Naive B cell (primary cell): Measurements from ENCODE around the gene ATP13A2. TPM values are rescaled to one million over a fixed set of nuclear protein-coding genes. Genes with fewer than 3 reads are reported as not detected.

Source experiments
- ATAC-seq, 2 donors: fragments of 150-1000 bp; cut with Tn5 transposase; 2 replicates each; pipeline ENCODE4 v1.10.0; 2021; ENCODE audit warnings: low read depth in 2 of 2, mild to moderate bottlenecking in 2 of 2, moderate library complexity in 2 of 2
- DNase-seq: peaks from one replicate; pipeline ENCODE4 v3.0.0; 2022
- H3K27ac Mint-ChIP-seq, 6 donors: one replicate each; pipeline ENCODE4 v1.8.0; 2020 to 2022; ENCODE audit warnings: mild to moderate bottlenecking in 6 of 6, mixed read lengths in 6 of 6, moderate library complexity in 5 of 6, inconsistent platforms in 2 of 6
- H3K27me3 Mint-ChIP-seq, 3 donors: one replicate each; pipeline ENCODE4 v1.8.0; 2021 to 2022; ENCODE audit warnings: mixed read lengths in 3 of 3, mild to moderate bottlenecking in 1 of 3
- H3K36me3 Mint-ChIP-seq, 2 donors: one replicate each; pipeline ENCODE4 v1.8.0; 2020 to 2022; ENCODE audit warnings: mixed read lengths in 2 of 2, inconsistent platforms in 1 of 2, mild to moderate bottlenecking in 1 of 2
- H3K4me1 Mint-ChIP-seq, 3 donors: one replicate each; pipeline ENCODE4 v1.8.0; 2020 to 2022; ENCODE audit warnings: mixed read lengths in 3 of 3, inconsistent platforms in 1 of 3, mild to moderate bottlenecking in 1 of 3, moderate library complexity in 1 of 3
- H3K4me3 Mint-ChIP-seq, 8 donors: one replicate each; pipeline ENCODE4 v1.8.0; 2020 to 2022; ENCODE audit warnings: mild to moderate bottlenecking in 8 of 8, mixed read lengths in 8 of 8, moderate library complexity in 8 of 8, inconsistent platforms in 2 of 8
- H3K9me3 Mint-ChIP-seq, 7 donors: one replicate each; pipeline ENCODE4 v1.8.0; 2020 to 2022; ENCODE audit warnings: mixed read lengths in 7 of 7, mild to moderate bottlenecking in 5 of 7, inconsistent platforms in 2 of 7, moderate library complexity in 1 of 7
- polyA plus RNA-seq, 6 donors: library from polyadenylated mRNA; unstranded; fragments of 300-500 nt; fragmentation: Illumina TruSeq; gene quantifications; one replicate each; pipeline ENCODE4 v1.2.3, GENCODE V29; 2021; ENCODE audit warnings: low read depth in 6 of 6

The ATP13A2 gene
- polyA plus RNA-seq, 6 donors from 2014 or later: 6.3 to 39.6 (median 22.3) TPM

DNA sequence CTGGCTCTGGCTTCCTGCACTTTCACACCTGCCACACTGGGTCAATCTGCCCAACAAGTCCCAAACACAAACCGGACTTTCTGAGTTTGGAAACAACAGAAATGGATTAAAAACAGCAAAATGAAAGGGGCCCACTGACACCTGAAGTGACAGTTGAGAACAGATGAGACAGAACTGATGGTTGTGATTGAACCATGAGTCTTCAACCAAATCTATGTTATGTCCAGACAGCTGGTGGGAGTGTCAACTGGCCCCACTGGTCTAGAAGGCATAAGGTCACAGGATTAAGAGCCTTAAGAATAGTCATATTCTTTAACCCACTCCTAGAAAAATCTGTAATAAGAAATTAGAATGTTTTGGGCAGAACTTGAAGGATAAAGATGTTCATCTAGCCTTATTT, 13.0 kb upstream of the ATP13A2 start:
- Mint-ChIP-seq H3K36me3 (peaks cover 14 to 24% of the 10 kb centered on the region in 2 donors), H3K9me3 (no peaks in the 10 kb centered on the region), H3K4me1 (peaks cover 0 to 7% (median 0%) of the 10 kb centered on the region in 3 donors), H3K4me3 (no peak overlapping the region), H3K27me3 (no peaks in the 10 kb centered on the region), H3K27ac (peak overlapping the region in 1 of 6 donors; percentile 47)
- DNase-seq (no peak), ATAC-seq (no peak)

- H3K36me3 Mint-ChIP-seq: peaks cover 12 to 24% of the 10 kb centered on the region in 2 donors
Observed at GRCh38 chr1:17023573-17023972, 11.8 kb upstream of the ATP13A2 start.

DNA sequence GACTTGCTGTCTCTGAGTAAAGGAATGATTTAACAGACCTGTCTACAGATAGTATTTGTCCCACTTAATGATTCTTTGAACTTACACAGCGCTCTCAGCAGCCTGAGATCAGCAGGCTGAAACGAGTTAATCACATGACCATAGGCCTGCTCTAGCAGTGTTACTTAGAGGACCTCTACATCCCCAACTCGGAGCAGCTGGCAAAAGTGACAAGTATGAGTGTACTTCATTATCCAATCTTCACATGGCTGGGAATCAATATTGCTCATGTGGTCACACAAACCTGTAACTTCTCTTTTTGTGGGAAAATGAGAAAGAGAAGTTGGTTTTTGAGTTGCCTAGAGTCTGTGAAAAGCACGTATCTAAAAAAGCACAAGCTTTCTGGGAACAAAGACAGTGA, 11.4 kb upstream of the ATP13A2 start:
- Mint-ChIP-seq H3K9me3 (no peaks in the 10 kb centered on the region), H3K27me3 (no peaks in the 10 kb centered on the region), H3K4me3 (no peak overlapping the region), H3K4me1 (peaks cover 10 to 16% (median 11%) of the 10 kb centered on the region in 3 donors), H3K27ac (no peak overlapping the region), H3K36me3 (peaks cover 7 to 19% of the 10 kb centered on the region in 2 donors)
- ATAC-seq: no peak
- DNase-seq: no peak

More at GRCh38 chr1:17023573-17023972, 11.8 kb upstream of the ATP13A2 start:
- H3K9me3 Mint-ChIP-seq: no peaks in the 10 kb centered on the region
- peaks cover 10 to 16% (median 11%) of the 10 kb centered on the region in 3 donors for H3K4me1 Mint-ChIP-seq
- no peaks in the 10 kb centered on the region for H3K27me3 Mint-ChIP-seq
- H3K4me3 Mint-ChIP-seq: peak overlapping the region in 1 of 8 donors; percentile 44
- ATAC-seq (no peak), DNase-seq (no peak)
- peak overlapping the region in 3 of 6 donors; percentile 33 to 67 (median 47) for H3K27ac Mint-ChIP-seq

GRCh38 chr1:17021896-17022295, 10.2 kb upstream of the ATP13A2 start:
- Mint-ChIP-seq H3K9me3 (no peaks in the 10 kb centered on the region), H3K27me3 (no peaks in the 10 kb centered on the region), H3K36me3 (peaks cover 0 to 9% of the 10 kb centered on the region in 2 donors), H3K4me1 (peaks cover 10 to 16% (median 11%) of the 10 kb centered on the region in 3 donors), H3K27ac (peak overlapping the region in 1 of 6 donors; percentile 41), H3K4me3 (no peak overlapping the region)
- no peak for DNase-seq
- no peak for ATAC-seq

GRCh38 chr1:17020502-17020901, 8.8 kb upstream of the ATP13A2 start:
- Mint-ChIP-seq H3K9me3 (no peaks in the 10 kb centered on the region), H3K27ac (peak overlapping the region in 4 of 6 donors; percentile 11 to 63 (median 33)), H3K27me3 (no peaks in the 10 kb centered on the region), H3K4me3 (no peak overlapping the region), H3K4me1 (peaks cover 10 to 16% (median 11%) of the 10 kb centered on the region in 3 donors), H3K36me3 (peaks cover 0 to 8% of the 10 kb centered on the region in 2 donors)
- ATAC-seq: no peak
- DNase-seq: no peak

DNA sequence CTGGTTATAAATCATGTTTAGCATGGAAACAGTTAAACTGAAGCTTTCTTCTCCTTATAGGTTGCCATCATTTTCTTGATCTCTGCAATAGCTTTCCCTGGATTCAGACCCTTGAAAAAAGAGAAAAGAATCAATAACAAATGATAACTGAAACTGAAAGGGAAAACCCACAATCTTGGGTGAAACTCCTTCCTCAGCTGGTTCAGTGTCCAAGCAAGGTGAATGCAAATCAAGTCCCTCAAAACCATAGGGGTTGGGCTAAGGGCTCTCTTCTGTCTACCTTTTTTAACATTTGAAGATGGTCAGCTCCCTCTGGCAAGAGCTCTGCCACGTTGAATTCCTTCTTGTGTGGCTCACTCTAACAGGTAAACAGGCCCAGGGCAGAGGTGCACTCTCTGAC, 7.1 kb upstream of the ATP13A2 start:
- peak overlapping the region; percentile 22 to 86 (median 37) for H3K27ac Mint-ChIP-seq
- H3K4me3 Mint-ChIP-seq: peak overlapping the region in 2 of 8 donors; percentile 30 to 52
- no peaks in the 10 kb centered on the region for H3K27me3 Mint-ChIP-seq
- peaks cover 10 to 16% (median 11%) of the 10 kb centered on the region in 3 donors for H3K4me1 Mint-ChIP-seq
- DNase-seq (no peak), ATAC-seq (peak; percentile 27 to 28)
- no peaks in the 10 kb centered on the region for H3K9me3 Mint-ChIP-seq
- H3K36me3 Mint-ChIP-seq: peaks cover 0 to 8% of the 10 kb centered on the region in 2 donors

GRCh38 chr1:17017435-17017834, 5.7 kb upstream of the ATP13A2 start:
- Mint-ChIP-seq H3K36me3 (no peaks in the 10 kb centered on the region), H3K4me1 (peaks cover 10 to 15% (median 14%) of the 10 kb centered on the region in 3 donors), H3K9me3 (no peaks in the 10 kb centered on the region), H3K4me3 (no peak overlapping the region), H3K27ac (peak overlapping the region in 2 of 6 donors; percentile 13 to 49), H3K27me3 (no peaks in the 10 kb centered on the region)
- ATAC-seq: no peak
- DNase-seq: no peak

GRCh38 chr1:17016317-17016661, 4.6 kb upstream of the ATP13A2 start:
- DNase-seq (no peak), ATAC-seq (no peak)
- peaks cover 15 to 20% (median 19%) of the 10 kb centered on the region in 3 donors for H3K4me1 Mint-ChIP-seq
- peak overlapping the region in 1 of 6 donors; percentile 64 for H3K27ac Mint-ChIP-seq
- H3K27me3 Mint-ChIP-seq: no peaks in the 10 kb centered on the region
- H3K9me3 Mint-ChIP-seq: no peaks in the 10 kb centered on the region
- no peak overlapping the region for H3K4me3 Mint-ChIP-seq
- H3K36me3 Mint-ChIP-seq: no peaks in the 10 kb centered on the region

- no peak for DNase-seq
- Mint-ChIP-seq H3K27me3 (no peaks in the 10 kb centered on the region), H3K4me3 (peak overlapping the region in 1 of 8 donors; percentile 72), H3K36me3 (no peaks in the 10 kb centered on the region), H3K9me3 (no peaks in the 10 kb centered on the region), H3K27ac (peak overlapping the region in 1 of 6 donors; percentile 27), H3K4me1 (peaks cover 28 to 32% (median 30%) of the 10 kb centered on the region in 3 donors)
- ATAC-seq: no peak
Observed at GRCh38 chr1:17014671-17015567, 3.2 kb upstream of the ATP13A2 start.

DNA sequence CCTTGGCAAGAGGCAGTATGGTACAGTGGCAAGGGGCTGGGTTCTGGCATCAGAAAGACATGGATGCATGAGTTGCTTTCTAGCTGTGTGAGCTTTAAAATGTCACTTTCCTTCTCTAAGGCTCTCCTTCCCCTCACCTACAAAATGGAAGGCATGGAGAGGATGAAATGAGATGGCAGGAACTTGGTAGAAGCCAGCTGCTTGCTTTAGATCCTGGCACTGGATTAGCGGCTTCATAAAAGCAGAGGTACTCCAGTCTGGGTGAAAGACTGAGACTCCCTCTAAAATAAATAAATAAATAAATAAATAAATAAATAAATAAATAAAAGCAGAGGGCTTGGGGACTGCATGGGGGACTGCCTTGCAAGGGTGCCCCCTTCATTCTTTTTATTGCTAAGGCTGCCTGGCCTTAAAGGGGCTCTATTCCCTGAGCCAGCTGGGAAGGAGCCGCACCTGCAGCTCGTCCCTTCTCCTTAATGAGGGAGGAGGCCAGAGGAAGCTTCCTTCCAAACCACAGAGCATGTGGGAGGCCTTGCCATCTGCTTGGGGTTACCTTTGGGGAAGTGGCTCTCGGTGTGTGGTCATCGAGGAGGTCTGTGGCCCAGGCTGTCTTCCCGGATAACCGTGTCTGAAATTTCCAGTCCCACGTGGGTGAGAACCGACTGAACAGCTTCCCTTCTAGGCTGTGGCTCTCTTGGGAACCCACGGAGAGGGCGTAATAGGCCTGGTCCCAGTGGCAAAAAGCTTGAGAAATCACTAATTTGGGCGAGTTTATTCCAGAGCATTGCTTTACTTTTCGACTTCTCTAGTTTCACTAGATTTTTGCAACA, 2.0 kb upstream of the ATP13A2 start:
- DNase-seq (no peak), ATAC-seq (no peak)
- no peaks in the 10 kb centered on the region for H3K27me3 Mint-ChIP-seq
- H3K9me3 Mint-ChIP-seq: no peaks in the 10 kb centered on the region
- H3K36me3 Mint-ChIP-seq: no peaks in the 10 kb centered on the region
- H3K4me1 Mint-ChIP-seq: peaks cover 23 to 31% (median 24%) of the 10 kb centered on the region in 3 donors
- H3K4me3 Mint-ChIP-seq: peak overlapping the region in 2 of 8 donors; percentile 25 to 72
- H3K27ac Mint-ChIP-seq: no peak overlapping the region

DNA sequence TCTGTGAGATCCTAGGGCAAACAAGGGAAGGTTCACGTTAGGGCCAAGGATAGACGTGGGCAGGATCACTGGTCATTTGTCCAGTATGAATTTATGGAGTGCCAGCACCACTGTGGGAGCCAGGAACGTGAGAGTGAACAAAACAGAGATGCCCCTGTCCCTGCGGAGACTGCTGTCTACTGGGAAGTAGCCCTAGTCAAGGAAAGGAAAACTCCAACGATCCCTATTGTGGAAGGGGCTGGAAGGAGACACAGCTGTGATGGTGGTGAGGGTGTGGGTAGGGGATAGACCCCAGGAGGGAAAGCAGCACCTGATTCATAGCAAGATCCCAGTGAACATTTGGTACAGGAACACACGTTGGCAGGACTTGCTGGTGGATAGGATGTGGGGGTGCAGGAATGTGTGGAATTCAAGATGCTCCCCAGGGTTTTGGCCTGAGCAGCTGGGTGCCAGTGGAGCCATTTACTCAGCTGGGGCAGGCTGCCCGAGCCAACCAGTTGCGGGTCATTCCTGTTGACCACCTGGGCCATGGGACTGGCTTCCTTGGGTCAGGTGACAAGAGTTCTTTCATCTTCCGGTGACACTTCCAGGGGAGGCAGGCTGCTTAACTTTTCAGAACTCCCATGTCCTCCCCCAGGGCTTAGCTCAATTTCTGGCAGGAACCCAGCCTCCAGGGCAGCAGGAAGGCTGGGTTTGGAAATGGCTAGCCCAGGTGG, 1.2 kb upstream of the ATP13A2 start:
- Mint-ChIP-seq H3K9me3 (no peaks in the 10 kb centered on the region), H3K4me1 (peaks cover 23 to 31% (median 23%) of the 10 kb centered on the region in 3 donors), H3K4me3 (peak overlapping the region in 4 of 8 donors; percentile 29 to 83 (median 65)), H3K27me3 (no peaks in the 10 kb centered on the region), H3K36me3 (no peaks in the 10 kb centered on the region), H3K27ac (no peak overlapping the region)
- ATAC-seq (no peak), DNase-seq (no peak)

DNA sequence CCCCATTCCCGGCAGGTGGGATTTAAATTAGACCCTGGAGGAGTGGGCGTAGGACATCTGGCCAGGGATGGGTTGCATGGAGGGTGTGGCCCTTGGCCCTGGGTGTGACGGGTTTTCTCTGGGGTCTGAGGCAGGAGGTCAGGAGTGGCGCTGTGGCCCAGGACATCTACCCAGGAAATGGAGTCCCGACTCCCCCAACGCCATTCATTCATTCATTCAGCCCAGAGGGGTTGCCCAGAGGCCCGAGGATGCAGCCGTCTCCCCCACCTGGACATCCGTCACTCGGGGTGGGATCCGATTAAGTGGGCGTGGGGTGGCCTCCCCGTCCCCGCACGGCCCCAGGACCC, 663 bp downstream of the ATP13A2 start:
- peak overlapping the region in 4 of 6 donors; percentile 33 to 69 (median 56) for H3K27ac Mint-ChIP-seq
- H3K36me3 Mint-ChIP-seq: no peaks in the 10 kb centered on the region
- H3K4me3 Mint-ChIP-seq: peak overlapping the region; percentile 81 to 93 (median 86)
- no peaks in the 10 kb centered on the region for H3K27me3 Mint-ChIP-seq
- ATAC-seq (no peak), DNase-seq (no peak)
- H3K9me3 Mint-ChIP-seq: no peaks in the 10 kb centered on the region
- H3K4me1 Mint-ChIP-seq: peaks cover 23 to 31% (median 23%) of the 10 kb centered on the region in 3 donors

- Mint-ChIP-seq H3K9me3 (no peaks in the 10 kb centered on the region), H3K27me3 (no peaks in the 10 kb centered on the region), H3K27ac (peak overlapping the region in 3 of 6 donors; percentile 6 to 75 (median 44)), H3K4me3 (peak overlapping the region; percentile 39 to 93 (median 82)), H3K36me3 (no peaks in the 10 kb centered on the region), H3K4me1 (peaks cover 23 to 31% (median 23%) of the 10 kb centered on the region in 3 donors)
- ATAC-seq (no peak), DNase-seq (no peak)
Observed at GRCh38 chr1:17009706-17010105, 2.0 kb downstream of the ATP13A2 start.
